Stimulated activated naive CD8-positive, alpha-beta T cell treated with anti-CD3 and anti-CD28 coated beads, Interleukin-15, Interleukin-2, amounts not matched to agents 100 U/mL and 50 U/mL, for 24 hours (primary cell): ENCODE data around the gene PTPN13.

Source experiments
- ATAC-seq: fragments of 150-1000 bp; cut with Tn5 transposase; one replicate; pipeline ENCODE4 v1.10.0; 2021
- DNase-seq: peaks from one replicate; pipeline ENCODE4 v3.0.0; 2021

The PTPN13 gene

GRCh38 chr4:86720508-86721068 lies 126.5 kb downstream of the PTPN13 start:
- no peak for ATAC-seq
- DNase-seq: no peak

GRCh38 chr4:86721412-86721811 lies 127.3 kb downstream of the PTPN13 start:
- DNase-seq: no peak
- ATAC-seq: no peak

- DNase-seq (no peak), ATAC-seq (no peak)
These were observed 136.2 kb downstream of the PTPN13 start for GRCh38 chr4:86730310-86730709.

- DNase-seq: no peak
- no peak for ATAC-seq
These were observed 143.1 kb downstream of the PTPN13 start for GRCh38 chr4:86737244-86737643.

GRCh38 chr4:86741846-86742245 lies 147.7 kb downstream of the PTPN13 start:
- no peak for DNase-seq
- ATAC-seq: no peak

- ATAC-seq (no peak), DNase-seq (no peak)
These were observed 150.5 kb downstream of the PTPN13 start for GRCh38 chr4:86744570-86744969.

GRCh38 chr4:86749121-86749520 lies 155.0 kb downstream of the PTPN13 start:
- no peak for DNase-seq
- ATAC-seq: no peak

- ATAC-seq (no peak), DNase-seq (no peak)
These were observed 161.3 kb downstream of the PTPN13 start for GRCh38 chr4:86755388-86755787.

- ATAC-seq (no peak), DNase-seq (no peak)
These were observed 163.4 kb downstream of the PTPN13 start for GRCh38 chr4:86757468-86757867.

- ATAC-seq (no peak), DNase-seq (no peak)
These were observed 165.2 kb downstream of the PTPN13 start for GRCh38 chr4:86759298-86759697.

- DNase-seq: no peak
- no peak for ATAC-seq
These were observed 168.5 kb downstream of the PTPN13 start for GRCh38 chr4:86762649-86763048.

- DNase-seq: no peak
- ATAC-seq: no peak
These were observed 175.7 kb downstream of the PTPN13 start for GRCh38 chr4:86769794-86770193.

- DNase-seq: no peak
- no peak for ATAC-seq
These were observed 177.0 kb downstream of the PTPN13 start for GRCh38 chr4:86771141-86771540.

- ATAC-seq (no peak), DNase-seq (no peak)
These were observed 180.9 kb downstream of the PTPN13 start for GRCh38 chr4:86775061-86775460.

GRCh38 chr4:86778175-86778574 lies 184.1 kb downstream of the PTPN13 start:
- no peak for DNase-seq

GRCh38 chr4:86788826-86789225 lies 194.7 kb downstream of the PTPN13 start:
- no peak for DNase-seq
- ATAC-seq: no peak

More at GRCh38 chr4:86778175-86778574, 184.1 kb downstream of the PTPN13 start:
- no peak for ATAC-seq

GRCh38 chr4:86791126-86791525 lies 197.0 kb downstream of the PTPN13 start:
- no peak for ATAC-seq
- DNase-seq: no peak

- ATAC-seq: no peak
- DNase-seq: no peak
These were observed 215.7 kb downstream of the PTPN13 start for GRCh38 chr4:86809809-86810208.

GRCh38 chr4:86810847-86811246 lies 216.7 kb downstream of the PTPN13 start:
- ATAC-seq: no peak
- no peak for DNase-seq

- ATAC-seq (no peak), DNase-seq (no peak)
These were observed 221.5 kb downstream of the PTPN13 start for GRCh38 chr4:86815653-86816052.

- ATAC-seq: no peak
These were observed 222.6 kb downstream of the PTPN13 start for GRCh38 chr4:86816501-86817273.

GRCh38 chr4:86818211-86818610 lies 224.1 kb downstream of the PTPN13 start:
- ATAC-seq: no peak
- DNase-seq: no peak

More at GRCh38 chr4:86816501-86817273, 222.6 kb downstream of the PTPN13 start:
- no peak for DNase-seq

GRCh38 chr4:86818841-86819240 lies 224.7 kb downstream of the PTPN13 start:
- ATAC-seq (no peak), DNase-seq (no peak)

- no peak for ATAC-seq
- no peak for DNase-seq
These were observed 225.4 kb downstream of the PTPN13 start for GRCh38 chr4:86819561-86819960.
